Lower lobe of right lung (tissue), 2 donors: Measurements from ENCODE around the gene PPP6R2. TPM values are rescaled to one million over a fixed set of nuclear protein-coding genes. Genes with fewer than 3 reads are reported as not detected.

Experiments
- ATAC-seq, 2 donors: fragments of 200-7000 bp; cut with Tn5 transposase; one replicate each; pipeline ENCODE4 v1.9.1; 2020 to 2022; ENCODE audit warnings: mild to moderate bottlenecking in 2 of 2, moderate library complexity in 2 of 2
- DNase-seq: peaks from one replicate; pipeline ENCODE4 v3.0.0-alpha.2; 2020
- H3K27ac ChIP-seq: fragments of 200-600 bp; one replicate; pipeline ENCODE4 v1.8.0; 2022
- H3K27me3 ChIP-seq: fragments of 200-600 bp; one replicate; pipeline ENCODE4 v1.8.0; 2022; ENCODE audit warnings: low read depth
- H3K36me3 ChIP-seq: fragments of 200-600 bp; one replicate; pipeline ENCODE4 v1.8.0; 2022; ENCODE audit warnings: mild to moderate bottlenecking
- H3K4me1 ChIP-seq: fragments of 200-600 bp; one replicate; pipeline ENCODE4 v1.8.0; 2022
- H3K4me3 ChIP-seq: fragments of 200-600 bp; one replicate; pipeline ENCODE4 v1.8.0; 2022; ENCODE audit warnings: mild to moderate bottlenecking
- H3K9me3 ChIP-seq: fragments of 200-600 bp; one replicate; pipeline ENCODE4 v1.8.0; 2022
- intact Hi-C: fragments of 100-400 bp; cut with DNase I; formaldehyde crosslinking; loops from one replicate; pipeline ENCODE4 v1.11.0; 2022
- total RNA-seq: library from RNA; stranded (reverse); fragmentation: NEBNext Ultra II Directional; extraction: Animal tissue kit (Norgen Biotek cat#: 25700); gene quantifications from one replicate; pipeline ENCODE4 v1.2.1, GENCODE V29; 2021
- TF ChIP-seq, protein P1 (sequence below): fragments of 200-600 bp; IDR thresholded peaks from one replicate; pipeline ENCODE4 v1.8.0; 2022; ENCODE audit warnings: antibody characterized with exemption, mild to moderate bottlenecking
- donor health status: DM: no; HTN: yes; CAD: no; lungs with severe emphysema.

The PPP6R2 gene
- total RNA-seq, 1 donor from 2014 or later: 52.5 TPM

DNA sequence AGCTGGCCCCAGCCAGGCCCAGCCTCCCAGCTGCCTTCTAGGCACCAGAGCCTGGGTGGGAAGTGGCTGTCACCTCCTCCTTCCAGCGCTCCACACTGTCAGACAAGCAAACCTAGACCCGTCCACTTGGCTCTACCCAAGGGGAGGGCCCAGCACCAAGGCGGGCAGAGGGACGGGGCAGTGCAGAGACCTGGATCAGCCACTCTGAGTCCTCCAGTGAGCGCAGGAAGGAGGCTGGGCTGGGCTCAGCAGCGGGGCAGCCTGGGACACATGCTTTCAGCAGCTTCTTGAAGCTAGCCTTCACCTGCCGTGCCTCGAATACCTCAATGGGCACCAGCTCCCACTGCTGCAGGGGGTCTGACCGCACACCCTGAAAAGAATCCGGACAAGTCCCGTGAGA, 112.9 kb downstream of the PPP6R2 start:
- H3K36me3 ChIP-seq: peaks cover 97% of the 10 kb centered on the region

DNA sequence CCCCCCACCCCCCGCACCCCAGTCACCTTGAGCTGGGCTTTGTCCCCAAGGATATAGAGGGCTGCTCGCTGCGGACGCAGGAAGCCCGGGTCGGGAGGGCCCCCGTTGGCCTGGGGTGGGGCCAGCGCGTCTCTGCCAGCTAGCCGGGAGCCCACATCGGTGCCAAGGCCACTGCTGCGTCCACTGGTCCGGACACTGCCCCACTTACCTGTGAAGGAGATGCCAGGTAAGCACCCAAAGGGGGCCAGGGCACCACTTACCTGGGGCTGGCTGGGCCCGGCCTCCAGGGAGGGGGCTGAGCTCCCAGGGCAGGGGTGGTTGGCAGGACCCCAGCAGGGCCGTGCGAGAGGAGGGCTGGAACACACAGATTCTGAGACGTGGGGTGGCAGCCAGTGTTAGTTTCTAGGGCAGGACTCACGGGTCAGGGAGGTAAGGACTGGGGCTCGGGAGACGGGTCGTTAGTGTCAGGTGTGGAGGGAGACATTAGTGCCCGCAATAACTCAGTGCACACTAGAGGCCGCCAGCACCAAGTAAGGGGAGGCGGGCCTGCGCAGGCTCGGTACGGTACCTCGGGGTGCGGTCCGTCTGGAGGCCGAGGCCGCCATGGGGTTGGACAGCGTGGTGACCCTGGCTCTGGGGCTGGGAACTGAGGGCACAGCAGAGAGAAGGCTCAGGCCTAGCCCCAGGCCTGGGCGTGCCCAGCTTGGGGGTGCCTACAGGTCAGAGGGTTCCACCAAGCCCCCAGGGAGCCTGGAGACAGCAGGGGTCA, 113.5 kb downstream of the PPP6R2 start:
- no peak for ATAC-seq
- Histone ChIP-seq H3K27ac (no peak overlapping the region), H3K4me1 (peaks cover 9% of the 10 kb centered on the region), H3K9me3 (no peaks in the 10 kb centered on the region), H3K27me3 (no peaks in the 10 kb centered on the region), H3K36me3 (peaks cover 99% of the 10 kb centered on the region), H3K4me3 (no peak overlapping the region)
- TF ChIP-seq, protein P1, sequence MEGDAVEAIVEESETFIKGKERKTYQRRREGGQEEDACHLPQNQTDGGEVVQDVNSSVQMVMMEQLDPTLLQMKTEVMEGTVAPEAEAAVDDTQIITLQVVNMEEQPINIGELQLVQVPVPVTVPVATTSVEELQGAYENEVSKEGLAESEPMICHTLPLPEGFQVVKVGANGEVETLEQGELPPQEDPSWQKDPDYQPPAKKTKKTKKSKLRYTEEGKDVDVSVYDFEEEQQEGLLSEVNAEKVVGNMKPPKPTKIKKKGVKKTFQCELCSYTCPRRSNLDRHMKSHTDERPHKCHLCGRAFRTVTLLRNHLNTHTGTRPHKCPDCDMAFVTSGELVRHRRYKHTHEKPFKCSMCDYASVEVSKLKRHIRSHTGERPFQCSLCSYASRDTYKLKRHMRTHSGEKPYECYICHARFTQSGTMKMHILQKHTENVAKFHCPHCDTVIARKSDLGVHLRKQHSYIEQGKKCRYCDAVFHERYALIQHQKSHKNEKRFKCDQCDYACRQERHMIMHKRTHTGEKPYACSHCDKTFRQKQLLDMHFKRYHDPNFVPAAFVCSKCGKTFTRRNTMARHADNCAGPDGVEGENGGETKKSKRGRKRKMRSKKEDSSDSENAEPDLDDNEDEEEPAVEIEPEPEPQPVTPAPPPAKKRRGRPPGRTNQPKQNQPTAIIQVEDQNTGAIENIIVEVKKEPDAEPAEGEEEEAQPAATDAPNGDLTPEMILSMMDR: no peak
- no peak for DNase-seq
- intact Hi-C loops: no loop called here

More for the DNA sequence above, 112.9 kb downstream of the PPP6R2 start:
- Histone ChIP-seq H3K27me3 (no peaks in the 10 kb centered on the region), H3K9me3 (no peaks in the 10 kb centered on the region), H3K4me1 (peaks cover 8% of the 10 kb centered on the region), H3K4me3 (no peak overlapping the region), H3K27ac (no peak overlapping the region)
- intact Hi-C loops: no loop called here
- ATAC-seq (no peak), DNase-seq (no peak)
- TF ChIP-seq, protein P1: no peak

DNA sequence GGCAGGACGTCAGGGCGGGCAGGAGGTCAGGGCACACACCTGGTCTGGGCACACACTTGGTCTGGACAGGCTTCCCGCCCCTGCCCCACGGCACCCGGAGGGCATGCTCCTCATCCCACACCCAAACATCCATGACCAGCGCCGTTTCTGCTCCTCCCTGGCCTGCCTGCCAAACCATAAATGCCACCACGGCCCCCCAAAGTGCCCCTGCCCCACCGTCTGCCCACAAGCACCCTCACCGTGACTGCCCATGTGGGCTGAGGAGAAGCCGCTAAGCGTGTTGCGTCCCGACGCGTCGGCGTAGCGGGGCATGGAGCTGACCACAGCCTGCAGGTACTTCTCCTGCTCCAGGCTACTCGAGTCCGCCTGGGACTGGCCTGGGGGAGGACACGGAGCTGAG, 115.9 kb downstream of the PPP6R2 start:
- H3K9me3 ChIP-seq: no peaks in the 10 kb centered on the region
- intact Hi-C loops: no loop called here
- no peaks in the 10 kb centered on the region for H3K27me3 ChIP-seq
- peaks cover 9% of the 10 kb centered on the region for H3K4me1 ChIP-seq
- DNase-seq: no peak
- no peak overlapping the region for H3K4me3 ChIP-seq
- ATAC-seq: no peak
- peaks cover 100% of the 10 kb centered on the region for H3K36me3 ChIP-seq
- no peak overlapping the region for H3K27ac ChIP-seq
- TF ChIP-seq, protein P1: no peak

DNA sequence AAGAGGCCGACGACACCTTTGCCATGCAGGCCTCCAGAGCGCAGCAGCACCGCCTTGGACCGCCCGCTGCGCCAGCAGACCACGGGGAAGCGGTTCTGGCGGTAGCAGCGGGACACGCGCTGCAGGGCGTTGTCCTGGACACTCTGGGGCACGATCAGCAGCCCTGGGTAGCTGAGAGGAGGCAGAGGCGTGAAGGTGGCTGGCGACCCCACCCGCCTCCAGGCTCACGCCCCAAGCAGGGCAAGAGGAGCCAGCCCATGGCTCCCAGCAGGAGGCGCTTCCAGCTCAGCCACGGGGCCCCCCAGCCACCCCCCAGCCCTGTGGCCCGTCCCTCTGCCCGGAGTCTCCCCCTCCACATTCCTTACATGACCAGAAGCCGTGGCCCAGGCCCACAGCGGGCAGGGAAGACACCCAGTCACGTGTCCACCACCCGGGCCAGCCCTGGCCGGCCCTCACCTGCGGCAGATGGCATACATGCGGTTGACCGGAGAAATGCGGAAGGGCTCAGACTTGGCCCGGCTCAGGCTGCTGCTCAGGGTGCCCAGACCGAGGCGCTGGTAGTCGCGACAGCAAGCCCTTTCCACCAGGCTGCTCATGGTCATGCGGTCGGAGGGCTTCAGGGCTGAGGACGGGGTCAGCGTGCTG, 116.5 kb downstream of the PPP6R2 start:
- no peaks in the 10 kb centered on the region for H3K9me3 ChIP-seq
- no peaks in the 10 kb centered on the region for H3K27me3 ChIP-seq
- TF ChIP-seq, protein P1: no peak
- peaks cover 9% of the 10 kb centered on the region for H3K4me1 ChIP-seq
- intact Hi-C loops: no loop called here
- no peak for DNase-seq
- peaks cover 100% of the 10 kb centered on the region for H3K36me3 ChIP-seq
- no peak overlapping the region for H3K4me3 ChIP-seq
- no peak for ATAC-seq
- no peak overlapping the region for H3K27ac ChIP-seq

DNA sequence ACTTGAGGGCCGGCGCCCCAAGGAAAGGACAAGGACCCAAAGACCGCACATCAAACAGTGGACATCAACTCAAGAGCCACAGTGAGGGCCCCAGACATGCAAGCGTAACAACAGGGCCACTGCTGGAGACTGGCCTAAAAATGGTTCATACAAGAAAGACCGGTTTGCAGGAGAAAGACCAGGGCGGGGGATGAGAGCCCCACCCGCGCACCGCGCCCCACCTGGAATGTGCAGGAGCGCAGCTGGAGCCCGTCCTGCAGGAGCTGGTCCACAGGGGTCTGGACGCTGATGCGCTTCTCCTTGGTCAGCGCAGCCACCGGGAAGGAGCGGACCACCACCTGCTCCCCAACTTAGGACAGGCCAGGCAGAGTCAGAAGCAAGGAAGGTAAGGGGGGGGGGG, 117.8 kb downstream of the PPP6R2 start:
- Histone ChIP-seq H3K27me3 (no peaks in the 10 kb centered on the region), H3K9me3 (no peaks in the 10 kb centered on the region), H3K4me3 (no peak overlapping the region), H3K27ac (no peak overlapping the region), H3K4me1 (peaks cover 9% of the 10 kb centered on the region), H3K36me3 (peaks cover 100% of the 10 kb centered on the region)
- TF ChIP-seq, protein P1: no peak
- DNase-seq (peak; percentile 73), ATAC-seq (peak; percentile 68 to 80)
- intact Hi-C loops: no loop called here
